Measurements from ENCODE around the gene CEP350. TPM values are rescaled to one million over a fixed set of nuclear protein-coding genes. Genes with fewer than 3 reads are reported as not detected.
A peak's percentile ranks its signal among the peaks of the same experiment; 100 is the strongest.

CEP350 gene
- total RNA-seq, 1 donor from 2014 or later: 39.2 TPM

- Mint-ChIP-seq H3K9me3 (ENCODE audit: unreplicated experiment) (no peaks in the 10 kb centered on the region), H3K4me1 (ENCODE audit: unreplicated experiment) (no peaks in the 10 kb centered on the region), H3K4me3 (ENCODE audit: unreplicated experiment) (no peak overlapping the region), H3K27ac (ENCODE audit: unreplicated experiment) (no peak overlapping the region), H3K36me3 (ENCODE audit: low read depth, unreplicated experiment) (no peaks in the 10 kb centered on the region), H3K27me3 (ENCODE audit: unreplicated experiment) (no peaks in the 10 kb centered on the region)
- TF ChIP-seq, protein P1, sequence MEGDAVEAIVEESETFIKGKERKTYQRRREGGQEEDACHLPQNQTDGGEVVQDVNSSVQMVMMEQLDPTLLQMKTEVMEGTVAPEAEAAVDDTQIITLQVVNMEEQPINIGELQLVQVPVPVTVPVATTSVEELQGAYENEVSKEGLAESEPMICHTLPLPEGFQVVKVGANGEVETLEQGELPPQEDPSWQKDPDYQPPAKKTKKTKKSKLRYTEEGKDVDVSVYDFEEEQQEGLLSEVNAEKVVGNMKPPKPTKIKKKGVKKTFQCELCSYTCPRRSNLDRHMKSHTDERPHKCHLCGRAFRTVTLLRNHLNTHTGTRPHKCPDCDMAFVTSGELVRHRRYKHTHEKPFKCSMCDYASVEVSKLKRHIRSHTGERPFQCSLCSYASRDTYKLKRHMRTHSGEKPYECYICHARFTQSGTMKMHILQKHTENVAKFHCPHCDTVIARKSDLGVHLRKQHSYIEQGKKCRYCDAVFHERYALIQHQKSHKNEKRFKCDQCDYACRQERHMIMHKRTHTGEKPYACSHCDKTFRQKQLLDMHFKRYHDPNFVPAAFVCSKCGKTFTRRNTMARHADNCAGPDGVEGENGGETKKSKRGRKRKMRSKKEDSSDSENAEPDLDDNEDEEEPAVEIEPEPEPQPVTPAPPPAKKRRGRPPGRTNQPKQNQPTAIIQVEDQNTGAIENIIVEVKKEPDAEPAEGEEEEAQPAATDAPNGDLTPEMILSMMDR (IDR thresholded peaks at IDR 0.05; ENCODE audit: unreplicated experiment): no peak
- no peak for DNase-seq (ENCODE audit: low spot score)
Measured at GRCh38 chr1:179941454-179941853, 13.2 kb upstream of the CEP350 start.

DNA sequence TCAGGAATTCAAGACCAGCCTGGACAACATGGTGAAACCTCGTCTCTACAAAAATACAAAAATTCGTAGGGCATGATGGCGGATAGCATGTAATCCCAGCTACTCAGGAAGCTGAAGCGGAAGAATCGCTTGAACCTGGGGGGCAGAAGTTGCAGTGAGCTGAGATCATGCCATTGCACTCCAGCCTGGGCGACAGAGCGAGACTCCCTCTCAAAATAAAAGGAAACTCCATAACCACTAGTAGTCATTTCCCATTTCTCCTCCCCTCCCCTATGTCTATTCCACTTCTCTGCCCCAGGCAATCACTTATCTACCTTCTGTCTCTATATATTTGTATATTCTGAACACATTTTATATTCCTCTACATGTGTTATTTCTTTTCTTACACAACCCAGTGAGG lies 4.0 kb upstream of the CEP350 start:
- no peaks in the 10 kb centered on the region for H3K36me3 Mint-ChIP-seq (ENCODE audit: low read depth, unreplicated experiment)
- peaks cover 11% of the 10 kb centered on the region for H3K4me1 Mint-ChIP-seq (ENCODE audit: unreplicated experiment)
- H3K27ac Mint-ChIP-seq (ENCODE audit: unreplicated experiment): no peak overlapping the region
- peaks cover 8% of the 10 kb centered on the region for H3K27me3 Mint-ChIP-seq (ENCODE audit: unreplicated experiment)
- TF ChIP-seq, protein P1 (IDR thresholded peaks at IDR 0.05; ENCODE audit: unreplicated experiment): no peak
- H3K4me3 Mint-ChIP-seq (ENCODE audit: unreplicated experiment): no peak overlapping the region
- H3K9me3 Mint-ChIP-seq (ENCODE audit: unreplicated experiment): no peaks in the 10 kb centered on the region
- no peak for DNase-seq (ENCODE audit: low spot score)

DNA sequence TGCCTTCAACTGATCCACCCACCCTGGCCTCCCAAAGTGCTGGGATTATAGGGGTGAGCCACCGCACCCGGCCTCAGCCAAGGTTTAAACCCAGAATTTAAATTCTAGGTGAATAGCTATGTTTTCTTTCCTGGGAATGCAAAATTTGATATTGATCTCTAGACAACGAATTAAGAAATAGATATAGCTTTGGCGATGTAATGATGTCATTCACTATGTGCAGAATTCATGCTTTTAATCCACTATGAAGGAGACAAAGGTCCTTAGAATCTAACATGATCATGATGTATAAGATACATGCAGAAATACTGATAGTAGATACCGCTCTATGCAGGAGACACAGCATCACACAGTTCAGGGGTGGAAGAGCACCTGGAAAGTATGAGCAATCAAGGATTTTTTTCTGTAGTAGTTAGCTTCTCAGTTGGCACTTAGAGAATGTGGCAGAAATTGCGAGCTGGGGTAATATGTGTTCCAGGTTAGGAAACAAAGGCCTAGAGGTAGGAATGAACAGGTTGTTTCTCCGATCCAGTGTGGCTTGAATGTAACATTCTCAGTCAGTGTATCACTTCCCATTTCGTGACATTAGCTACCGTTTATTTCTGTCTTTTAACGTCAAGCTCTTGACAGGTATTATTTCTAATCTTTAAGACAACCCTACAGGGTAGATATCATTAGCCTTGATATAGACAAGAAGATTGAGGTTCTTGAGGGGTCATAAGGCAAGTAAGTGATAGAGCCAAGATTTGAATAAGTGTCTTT lies 3.0 kb upstream of the CEP350 start:
- Mint-ChIP-seq H3K4me3 (ENCODE audit: unreplicated experiment) (no peak overlapping the region), H3K27me3 (ENCODE audit: unreplicated experiment) (peaks cover 8% of the 10 kb centered on the region), H3K4me1 (ENCODE audit: unreplicated experiment) (peaks cover 17% of the 10 kb centered on the region), H3K9me3 (ENCODE audit: unreplicated experiment) (no peaks in the 10 kb centered on the region), H3K27ac (ENCODE audit: unreplicated experiment) (peak overlapping the region; percentile 33), H3K36me3 (ENCODE audit: low read depth, unreplicated experiment) (no peaks in the 10 kb centered on the region)
- no peak for DNase-seq (ENCODE audit: low spot score)
- TF ChIP-seq, protein P1 (IDR thresholded peaks at IDR 0.05; ENCODE audit: unreplicated experiment): no peak

GRCh38 chr1:179952186-179952585 lies 2.4 kb upstream of the CEP350 start:
- Mint-ChIP-seq H3K4me3 (ENCODE audit: unreplicated experiment) (no peak overlapping the region), H3K27me3 (ENCODE audit: unreplicated experiment) (peaks cover 8% of the 10 kb centered on the region), H3K4me1 (ENCODE audit: unreplicated experiment) (peaks cover 17% of the 10 kb centered on the region), H3K36me3 (ENCODE audit: low read depth, unreplicated experiment) (no peaks in the 10 kb centered on the region), H3K27ac (ENCODE audit: unreplicated experiment) (peak overlapping the region; percentile 33), H3K9me3 (ENCODE audit: unreplicated experiment) (no peaks in the 10 kb centered on the region)
- no peak for DNase-seq (ENCODE audit: low spot score)
- TF ChIP-seq, protein P1 (IDR thresholded peaks at IDR 0.05; ENCODE audit: unreplicated experiment): no peak

GRCh38 chr1:179953974-179954492 lies 577 bp upstream of the CEP350 start:
- Mint-ChIP-seq H3K36me3 (ENCODE audit: low read depth, unreplicated experiment) (no peaks in the 10 kb centered on the region), H3K4me1 (ENCODE audit: unreplicated experiment) (peaks cover 15% of the 10 kb centered on the region), H3K9me3 (ENCODE audit: unreplicated experiment) (no peaks in the 10 kb centered on the region), H3K4me3 (ENCODE audit: unreplicated experiment) (peak overlapping the region; percentile 93), H3K27ac (ENCODE audit: unreplicated experiment) (peak overlapping the region; percentile 88), H3K27me3 (ENCODE audit: unreplicated experiment) (peaks cover 8% of the 10 kb centered on the region)
- peak; percentile 22 for DNase-seq (ENCODE audit: low spot score)
- TF ChIP-seq, protein P1 (IDR thresholded peaks at IDR 0.05; ENCODE audit: unreplicated experiment): no peak

Data from endothelial cell (in vitro differentiated cells).